CD4-positive, alpha-beta T cell treated with Interleukin-12 subunit alpha and Interleukin-12 subunit beta, for 1 hour (primary cell): ENCODE results near the gene CLTC.
"Not testable (repeated sequence)": the region's sequence is repeated elsewhere in the genome, so short reads cannot be mapped to it uniquely, and the experiment has no call there.

ENCODE experiments used
- DNase-seq: peaks from one replicate; pipeline ENCODE4 v3.0.0-alpha.2; 2020

The CLTC gene

DNA sequence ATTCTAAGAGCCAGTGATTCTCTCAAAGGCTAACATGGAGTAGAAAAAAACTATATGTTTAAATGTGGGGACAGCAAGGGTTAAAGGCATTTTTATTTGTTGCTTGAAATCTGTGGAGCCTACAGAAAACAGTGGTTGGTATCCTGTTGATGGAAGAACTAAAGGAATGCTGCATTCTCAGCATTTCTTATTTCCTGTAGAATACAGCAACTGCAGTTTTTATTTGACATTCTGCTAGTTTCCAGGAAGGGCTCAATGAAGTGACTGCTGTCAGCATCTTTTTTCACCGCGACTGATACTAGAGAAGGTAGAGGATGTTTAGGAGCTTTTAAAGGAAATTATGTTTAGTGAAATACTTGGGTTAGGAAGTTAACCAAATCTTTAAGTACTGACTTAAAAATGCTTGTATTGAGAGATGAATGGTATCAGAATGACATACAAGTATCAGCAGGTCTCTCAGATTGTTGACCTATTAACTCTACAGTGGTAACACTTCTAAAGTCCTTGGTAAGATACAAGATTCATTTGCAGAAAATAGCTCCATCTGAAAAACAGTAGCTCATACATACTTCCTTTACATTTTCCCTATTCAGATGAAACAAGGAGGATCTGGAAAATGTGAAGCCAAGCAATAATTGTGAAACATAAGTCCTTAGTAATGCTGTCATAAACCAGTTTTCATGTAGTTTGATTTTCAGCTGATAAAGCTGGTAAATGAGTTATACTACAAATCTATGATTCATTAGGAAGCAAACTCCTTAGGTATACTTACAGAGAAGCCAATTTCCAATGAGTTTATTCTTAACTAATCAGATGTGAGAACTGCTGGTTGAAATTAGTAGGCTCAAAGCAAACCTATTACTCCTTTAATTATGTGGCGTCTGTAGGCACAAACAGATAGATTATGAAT lies 15.2 kb downstream of the CLTC start:
- DNase-seq, result no peak

GRCh38 chr17:59637611-59638310 lies 18.1 kb downstream of the CLTC start:
- no peak for DNase-seq

DNA sequence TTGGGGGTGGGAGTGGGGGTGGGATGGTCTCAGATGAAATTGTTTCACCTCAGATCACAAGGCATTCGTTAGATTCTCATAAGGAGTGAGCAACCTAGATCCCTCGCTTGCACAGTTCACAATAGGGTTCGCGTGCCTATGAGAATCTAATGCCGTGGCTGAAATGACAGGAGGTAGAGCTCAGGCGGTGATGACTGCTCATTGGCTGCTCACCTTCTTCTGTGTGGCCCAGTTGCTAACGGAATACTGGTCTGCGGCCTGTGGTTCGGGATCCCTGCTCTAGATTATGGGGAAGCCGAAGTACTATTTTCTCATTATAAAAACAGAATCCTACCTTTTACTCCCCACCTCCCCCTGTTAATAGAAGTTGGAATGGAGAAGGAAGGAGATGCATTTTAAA lies 18.9 kb downstream of the CLTC start:
- DNase-seq, result no peak

GRCh38 chr17:59641799-59642484 lies 22.2 kb downstream of the CLTC start:
- DNase-seq, result peak; percentile 39

- no peak for DNase-seq
These were observed 22.9 kb downstream of the CLTC start for GRCh38 chr17:59642565-59642964.

- no peak for DNase-seq
These were observed 23.8 kb downstream of the CLTC start for GRCh38 chr17:59643159-59644140.

- no peak for DNase-seq
These were observed 27.6 kb downstream of the CLTC start for GRCh38 chr17:59647288-59647687.

- DNase-seq, result no peak
These were observed 30.2 kb downstream of the CLTC start for GRCh38 chr17:59649886-59650285.

- no peak for DNase-seq
These were observed 30.9 kb downstream of the CLTC start for GRCh38 chr17:59650642-59651041.

GRCh38 chr17:59651346-59651745 lies 31.7 kb downstream of the CLTC start:
- peak; percentile 16 for DNase-seq

GRCh38 chr17:59652119-59652518 lies 32.4 kb downstream of the CLTC start:
- no peak for DNase-seq

DNA sequence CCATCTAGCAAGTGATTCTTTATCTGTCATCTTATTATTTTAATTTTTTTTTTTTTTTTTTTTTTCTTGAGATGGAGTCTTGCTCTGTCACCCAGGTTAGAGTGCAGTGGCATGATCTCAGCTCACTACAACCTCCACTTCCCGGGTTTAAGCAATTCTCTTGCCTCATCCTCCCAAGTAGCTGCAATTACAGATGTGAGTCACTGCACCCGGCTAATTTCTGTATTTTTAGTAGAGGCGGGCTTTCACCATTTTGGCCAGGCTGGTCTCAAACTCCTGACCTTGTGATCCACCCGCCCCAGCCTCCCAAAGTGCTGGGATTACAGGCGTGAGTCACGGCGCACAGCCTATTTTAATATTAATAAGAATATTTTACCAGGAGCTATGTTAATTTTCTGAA lies 36.9 kb downstream of the CLTC start:
- DNase-seq, result not testable (repeated sequence)

- DNase-seq, result no peak
These were observed 46.5 kb downstream of the CLTC start for GRCh38 chr17:59666235-59666634.

- DNase-seq, result no peak
These were observed 49.1 kb downstream of the CLTC start for GRCh38 chr17:59668816-59669215.

DNA sequence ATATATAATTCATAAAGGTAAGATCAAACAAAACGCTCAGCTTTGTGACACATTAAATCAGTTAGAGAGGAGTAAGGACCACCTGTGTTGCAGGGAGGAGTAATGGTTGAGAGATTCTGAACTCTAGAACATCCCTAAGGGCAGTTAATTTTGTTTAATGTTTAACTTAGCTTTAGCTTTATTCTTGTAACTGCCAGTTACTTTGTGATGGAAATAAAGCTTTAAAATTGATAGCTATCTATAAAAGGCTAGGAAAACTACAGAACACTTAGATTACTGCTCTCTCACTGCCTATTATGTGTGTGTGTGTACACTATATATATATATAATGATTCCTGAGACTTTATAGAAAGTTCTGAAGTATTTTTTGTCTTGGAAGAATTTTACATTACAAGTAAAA lies 49.7 kb downstream of the CLTC start:
- DNase-seq, result no peak

GRCh38 chr17:59669944-59670343 lies 50.2 kb downstream of the CLTC start:
- no peak for DNase-seq

GRCh38 chr17:59671386-59671785 lies 51.7 kb downstream of the CLTC start:
- DNase-seq, result no peak

GRCh38 chr17:59675231-59675630 lies 55.5 kb downstream of the CLTC start:
- DNase-seq, result no peak

- no peak for DNase-seq
These were observed 57.0 kb downstream of the CLTC start for GRCh38 chr17:59676716-59677115.

DNA sequence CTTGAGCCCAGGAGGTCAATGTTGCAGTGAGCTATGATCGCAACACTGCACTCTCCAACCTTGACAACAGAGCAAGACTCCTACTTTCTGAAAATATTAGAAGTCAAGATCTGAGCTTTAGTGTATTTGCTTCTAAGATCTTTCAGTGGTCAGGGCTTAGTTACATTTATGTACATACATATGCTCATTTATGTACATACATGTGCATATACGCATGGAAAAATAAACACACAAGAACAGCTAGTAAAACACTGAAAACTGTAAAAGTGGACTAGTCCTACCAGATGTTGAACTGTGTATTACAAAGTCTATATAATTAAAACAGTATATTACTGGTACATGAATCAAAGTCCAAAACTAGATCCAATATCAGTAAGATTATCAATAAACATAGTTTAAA lies 59.2 kb downstream of the CLTC start:
- DNase-seq, result no peak

GRCh38 chr17:59680314-59680713 lies 60.6 kb downstream of the CLTC start:
- DNase-seq, result no peak

- DNase-seq, result no peak
These were observed 63.6 kb downstream of the CLTC start for GRCh38 chr17:59683283-59683682.
